Measurements from ENCODE around the gene IRAK3. TPM values are rescaled to one million over a fixed set of nuclear protein-coding genes. Genes with fewer than 3 reads are reported as not detected.
A peak's percentile ranks its signal among the peaks of the same experiment; 100 is the strongest.

IRAK3 gene
- total and polyA plus RNA-seq, 10 donors: 4.4 to 157 (median 73.5) TPM

DNA sequence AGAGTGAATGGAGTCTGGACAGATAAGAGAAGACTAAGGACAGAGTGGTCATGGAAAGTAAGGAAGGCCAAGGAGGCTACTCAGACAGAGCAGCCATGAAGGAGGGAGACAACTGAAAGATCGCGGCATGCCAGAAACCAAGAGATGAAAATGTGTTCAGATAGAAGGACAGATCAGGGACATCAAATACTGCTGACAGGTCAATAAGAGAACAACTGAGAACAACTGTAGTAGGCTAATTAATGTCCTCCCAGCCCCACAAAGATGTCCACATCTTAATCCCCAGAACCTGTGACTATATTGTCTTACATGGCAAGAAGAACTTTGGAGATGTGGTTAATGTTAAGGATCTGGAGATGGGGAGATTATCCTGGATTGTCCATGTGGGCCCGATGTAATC is 98.3 kb downstream of the IRAK3 start:
- Histone ChIP-seq H3K36me3 (no peaks in the 10 kb centered on the region), H3K27me3 (replicated peaks in 1 of 7) (no peaks in the 10 kb centered on the region), H3K27ac (peak overlapping the region in 5 of 8 donors; percentile 30 to 72 (median 43)), H3K4me3 (no peak overlapping the region), H3K4me1 (peaks cover 0 to 45% (median 6%) of the 10 kb centered on the region in 6 donors), H3K9me3 (no peaks in the 10 kb centered on the region)
- 91 to 100% (median 95%) methylated on average over 3 of the region's 3 CpGs for WGBS, 5 donors
- TF ChIP-seq POLR2AphosphoS5 (IDR thresholded peaks at IDR 0.05) (no peak), POLR2A (IDR thresholded peaks at IDR 0.05) (no peak)
- TF ChIP-seq, protein P1, sequence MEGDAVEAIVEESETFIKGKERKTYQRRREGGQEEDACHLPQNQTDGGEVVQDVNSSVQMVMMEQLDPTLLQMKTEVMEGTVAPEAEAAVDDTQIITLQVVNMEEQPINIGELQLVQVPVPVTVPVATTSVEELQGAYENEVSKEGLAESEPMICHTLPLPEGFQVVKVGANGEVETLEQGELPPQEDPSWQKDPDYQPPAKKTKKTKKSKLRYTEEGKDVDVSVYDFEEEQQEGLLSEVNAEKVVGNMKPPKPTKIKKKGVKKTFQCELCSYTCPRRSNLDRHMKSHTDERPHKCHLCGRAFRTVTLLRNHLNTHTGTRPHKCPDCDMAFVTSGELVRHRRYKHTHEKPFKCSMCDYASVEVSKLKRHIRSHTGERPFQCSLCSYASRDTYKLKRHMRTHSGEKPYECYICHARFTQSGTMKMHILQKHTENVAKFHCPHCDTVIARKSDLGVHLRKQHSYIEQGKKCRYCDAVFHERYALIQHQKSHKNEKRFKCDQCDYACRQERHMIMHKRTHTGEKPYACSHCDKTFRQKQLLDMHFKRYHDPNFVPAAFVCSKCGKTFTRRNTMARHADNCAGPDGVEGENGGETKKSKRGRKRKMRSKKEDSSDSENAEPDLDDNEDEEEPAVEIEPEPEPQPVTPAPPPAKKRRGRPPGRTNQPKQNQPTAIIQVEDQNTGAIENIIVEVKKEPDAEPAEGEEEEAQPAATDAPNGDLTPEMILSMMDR (IDR thresholded peaks at IDR 0.05 in 8 of 11, conservative IDR thresholded peaks at IDR 0.05 in 3 of 11): no peak
- intact Hi-C loops (cut with DNase I; ENCODE audit: low total_unique reads): no loop called here
- DNase-seq: no peak

DNA sequence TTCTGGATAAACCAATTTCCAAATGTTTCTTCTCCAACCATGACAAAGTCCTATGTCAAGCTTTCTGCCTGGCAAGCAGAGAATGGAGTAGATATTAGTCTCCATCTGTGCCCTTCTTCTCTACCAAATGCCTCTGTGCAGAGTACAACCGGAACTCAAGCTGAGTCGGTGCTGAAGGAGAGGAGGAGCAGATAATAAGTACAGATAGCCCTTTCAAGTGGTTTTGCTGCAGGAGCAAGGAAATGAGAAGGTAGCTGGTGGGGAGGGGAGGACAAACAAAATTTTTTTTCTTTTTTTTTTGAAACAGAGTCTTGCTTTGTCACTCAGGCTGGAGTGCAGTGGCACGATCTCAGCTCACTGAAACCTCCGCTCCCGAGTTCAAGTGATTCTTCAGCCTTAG is 99.1 kb downstream of the IRAK3 start:
- Histone ChIP-seq H3K27me3 (replicated peaks in 1 of 7) (no peaks in the 10 kb centered on the region), H3K36me3 (no peaks in the 10 kb centered on the region), H3K4me1 (peaks cover 0 to 45% (median 6%) of the 10 kb centered on the region in 6 donors), H3K27ac (peak overlapping the region in 5 of 8 donors; percentile 5 to 72 (median 43)), H3K9me3 (no peaks in the 10 kb centered on the region), H3K4me3 (no peak overlapping the region)
- 60 to 76% (median 67%) methylated on average over 5 of the region's 5 CpGs for WGBS, 5 donors
- no peak for TF ChIP-seq POLR2A (IDR thresholded peaks at IDR 0.05)
- TF ChIP-seq POLR2AphosphoS5 (IDR thresholded peaks at IDR 0.05): peak in 1 of 3 donors; percentile 49
- TF ChIP-seq, protein P1 (IDR thresholded peaks at IDR 0.05 in 8 of 11, conservative IDR thresholded peaks at IDR 0.05 in 3 of 11): no peak
- no peak for DNase-seq
- intact Hi-C loops (cut with DNase I; ENCODE audit: low total_unique reads): no loop called here

DNA sequence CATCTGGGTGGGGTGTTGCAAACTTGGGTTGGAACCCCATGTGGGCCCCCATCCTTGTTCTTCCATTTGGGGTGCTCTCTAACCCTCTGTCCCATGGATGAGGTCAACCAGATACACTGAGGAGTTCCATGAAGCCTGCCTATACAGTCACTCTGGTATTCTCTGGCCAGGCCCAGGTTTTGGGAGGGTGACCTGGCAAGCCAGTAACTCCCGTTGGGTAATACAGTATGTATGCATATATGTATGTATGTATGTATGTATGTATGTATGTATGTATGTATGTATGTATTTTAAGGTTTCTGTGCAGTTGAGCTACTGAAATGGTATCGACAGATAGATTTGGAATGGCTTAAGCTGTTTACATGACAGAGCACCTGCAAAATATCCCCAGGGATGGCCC is 100.5 kb downstream of the IRAK3 start:
- intact Hi-C loops (cut with DNase I; ENCODE audit: low total_unique reads): no loop called here
- WGBS, 5 donors: 91 to 100% (median 95%) methylated on average over 2 of the region's 2 CpGs
- no peak overlapping the region for H3K4me3 ChIP-seq
- H3K36me3 ChIP-seq: no peaks in the 10 kb centered on the region
- H3K27me3 ChIP-seq (replicated peaks in 1 of 7): no peaks in the 10 kb centered on the region
- TF ChIP-seq POLR2A (IDR thresholded peaks at IDR 0.05): no peak
- no peak for TF ChIP-seq POLR2AphosphoS5 (IDR thresholded peaks at IDR 0.05)
- TF ChIP-seq, protein P1 (IDR thresholded peaks at IDR 0.05 in 8 of 11, conservative IDR thresholded peaks at IDR 0.05 in 3 of 11): no peak
- no peak for DNase-seq
- peak overlapping the region in 2 of 8 donors; percentile 8 to 49 for H3K27ac ChIP-seq
- peaks cover 0 to 45% (median 6%) of the 10 kb centered on the region in 6 donors for H3K4me1 ChIP-seq
- H3K9me3 ChIP-seq: no peaks in the 10 kb centered on the region

DNA sequence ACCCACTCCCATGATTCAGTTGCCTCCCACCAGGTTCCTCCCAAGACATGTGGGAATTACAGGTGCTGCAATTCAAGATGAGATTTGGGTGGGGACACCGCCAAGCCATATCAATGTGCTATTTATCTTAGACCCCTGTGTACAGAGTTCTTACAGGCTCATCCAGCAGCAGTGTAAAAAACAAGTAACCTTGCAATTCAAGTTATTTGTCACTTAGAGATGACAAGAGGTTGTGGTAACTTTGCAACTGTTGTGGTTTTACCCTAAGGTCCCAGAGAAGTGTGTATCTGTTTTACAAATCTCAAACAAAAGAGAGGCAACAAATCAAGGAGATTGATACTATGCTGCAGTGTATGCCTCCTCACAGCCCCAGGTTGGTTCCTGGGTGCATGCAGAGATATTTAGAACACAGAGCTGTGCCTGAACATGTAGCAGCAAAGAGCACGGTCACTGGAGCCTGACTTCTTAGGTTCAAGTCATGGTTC is 101.7 kb downstream of the IRAK3 start:
- Histone ChIP-seq H3K36me3 (no peaks in the 10 kb centered on the region), H3K4me1 (peaks cover 0 to 45% (median 6%) of the 10 kb centered on the region in 6 donors), H3K27me3 (replicated peaks in 1 of 7) (no peaks in the 10 kb centered on the region), H3K4me3 (no peak overlapping the region), H3K9me3 (no peaks in the 10 kb centered on the region), H3K27ac (peak overlapping the region in 4 of 8 donors; percentile 37 to 71 (median 45))
- no peak for DNase-seq
- WGBS, 5 donors: 63 to 81% (median 70%) methylated on average over 2 of the region's 2 CpGs
- intact Hi-C loops (cut with DNase I; ENCODE audit: low total_unique reads): no loop called here
- TF ChIP-seq POLR2AphosphoS5 (IDR thresholded peaks at IDR 0.05) (no peak), POLR2A (IDR thresholded peaks at IDR 0.05) (no peak)
- TF ChIP-seq, protein P1 (IDR thresholded peaks at IDR 0.05 in 8 of 11, conservative IDR thresholded peaks at IDR 0.05 in 3 of 11): no peak
